Omental fat pad (tissue), 4 donors: ENCODE measurements around the gene ERBB4. TPM values are rescaled to one million over a fixed set of nuclear protein-coding genes. Genes with fewer than 3 reads are reported as not detected.

Source experiments
- ATAC-seq: fragments of 150-250 bp; one replicate; pipeline ENCODE4 v1.9.1; 2016; ENCODE audit warnings: mild to moderate bottlenecking, moderate library complexity; ENCODE audit not compliant: low FRiP score
- DNase-seq: peaks from one replicate; pipeline ENCODE4 v3.0.0-alpha.2; 2019; ENCODE audit warnings: low spot score
- CTCF ChIP-seq, 3 donors: fragments of 450-650 bp; IDR thresholded peaks; one replicate each; pipeline ENCODE4 v1.5.1; 2016 to 2017; ENCODE audit warnings: antibody characterized with exemption in 3 of 3, mild to moderate bottlenecking in 3 of 3, moderate library complexity in 2 of 3
- small RNA-seq: library from RNA; depleted of rRNA; stranded (forward); fragments of <200 nt; gene quantifications from one replicate; pipeline ENCODE3, GENCODE V24; 2016
- total RNA-seq, 4 donors: library from RNA; depleted of rRNA; stranded (reverse); fragments of >200 nt; gene quantifications; one replicate each; pipeline ENCODE4 v1.1.0, GENCODE V29; 2016

ERBB4 gene
- total RNA-seq, 4 donors from 2014 or later: 0.16 to 7.7 (median 2.1) TPM

GRCh38 chr2:211333377-211333776 is 1205.2 kb downstream of the ERBB4 start:
- DNase-seq: no peak
- ATAC-seq: no peak

GRCh38 chr2:211331736-211332135 is 1206.9 kb downstream of the ERBB4 start:
- DNase-seq (no peak), ATAC-seq (no peak)

More at GRCh38 chr2:211333377-211333776, 1205.2 kb downstream of the ERBB4 start:
- TF ChIP-seq CTCF (IDR thresholded peaks at IDR 0.05): no peak

GRCh38 chr2:211329882-211330281 is 1208.7 kb downstream of the ERBB4 start:
- ATAC-seq (no peak), DNase-seq (no peak)
- no peak for TF ChIP-seq CTCF (IDR thresholded peaks at IDR 0.05)

More at GRCh38 chr2:211331736-211332135, 1206.9 kb downstream of the ERBB4 start:
- TF ChIP-seq CTCF (IDR thresholded peaks at IDR 0.05): no peak

GRCh38 chr2:211329421-211329820 is 1209.2 kb downstream of the ERBB4 start:
- TF ChIP-seq CTCF (IDR thresholded peaks at IDR 0.05): no peak
- DNase-seq: no peak
- ATAC-seq: no peak

GRCh38 chr2:211328126-211328525 is 1210.5 kb downstream of the ERBB4 start:
- TF ChIP-seq CTCF (IDR thresholded peaks at IDR 0.05): no peak
- no peak for ATAC-seq
- DNase-seq: no peak

Small RNA genes lying within 50 kb of the gene (small RNA-seq; reads per million reads assigned to genes)
- gene MIR548F2 (not detected), gene RNA5SP119 (not detected)
